GM04504 (cell line): ENCODE results near the gene SCAPER.

Experiments
- DNase-seq: peaks from one replicate; pipeline ENCODE4 v3.0.0-alpha.2; 2012; ENCODE audit warnings: low read depth

SCAPER gene

GRCh38 chr15:76398317-76399104, 506.6 kb downstream of the SCAPER start:
- DNase-seq = no peak

GRCh38 chr15:76393614-76394013, 511.5 kb downstream of the SCAPER start:
- no peak for DNase-seq

- no peak for DNase-seq
These were observed 513.3 kb downstream of the SCAPER start for GRCh38 chr15:76391847-76392246.

GRCh38 chr15:76391309-76391708, 513.8 kb downstream of the SCAPER start:
- DNase-seq = no peak

GRCh38 chr15:76390571-76390970, 514.6 kb downstream of the SCAPER start:
- DNase-seq = no peak

- no peak for DNase-seq
These were observed 518.2 kb downstream of the SCAPER start for GRCh38 chr15:76386926-76387325.

- no peak for DNase-seq
These were observed 519.0 kb downstream of the SCAPER start for GRCh38 chr15:76386178-76386577.

GRCh38 chr15:76384409-76384808, 520.7 kb downstream of the SCAPER start:
- no peak for DNase-seq

- DNase-seq = no peak
These were observed 522.0 kb downstream of the SCAPER start for GRCh38 chr15:76382987-76383728.

GRCh38 chr15:76381366-76381765, 523.8 kb downstream of the SCAPER start:
- DNase-seq = no peak

- DNase-seq = no peak
These were observed 524.9 kb downstream of the SCAPER start for GRCh38 chr15:76380249-76380648.

GRCh38 chr15:76378691-76379090, 526.4 kb downstream of the SCAPER start:
- no peak for DNase-seq

GRCh38 chr15:76377751-76378150, 527.4 kb downstream of the SCAPER start:
- no peak for DNase-seq

- DNase-seq = no peak
These were observed 527.9 kb downstream of the SCAPER start for GRCh38 chr15:76377217-76377616.

GRCh38 chr15:76376816-76377215, 528.3 kb downstream of the SCAPER start:
- no peak for DNase-seq

- no peak for DNase-seq
These were observed 529.1 kb downstream of the SCAPER start for GRCh38 chr15:76376029-76376428.

- DNase-seq = no peak
These were observed 537.0 kb downstream of the SCAPER start for GRCh38 chr15:76368122-76368621.

GRCh38 chr15:76366714-76367113, 538.4 kb downstream of the SCAPER start:
- no peak for DNase-seq

GRCh38 chr15:76363251-76363650, 541.9 kb downstream of the SCAPER start:
- no peak for DNase-seq

GRCh38 chr15:76360416-76360815, 544.7 kb downstream of the SCAPER start:
- no peak for DNase-seq

- DNase-seq = no peak
These were observed 546.0 kb downstream of the SCAPER start for GRCh38 chr15:76359152-76359551.

- DNase-seq = no peak
These were observed 546.7 kb downstream of the SCAPER start for GRCh38 chr15:76358453-76358852.

- DNase-seq = no peak
These were observed 550.2 kb downstream of the SCAPER start for GRCh38 chr15:76354823-76355440.
